ENCODE measurements around the gene ZC3H7B.
A peak's percentile ranks its signal among the peaks of the same experiment; 100 is the strongest.

ZC3H7B gene

GRCh38 chr22:41356430-41357028 lies 55.2 kb downstream of the ZC3H7B start:
- DNase-seq = no peak

DNA sequence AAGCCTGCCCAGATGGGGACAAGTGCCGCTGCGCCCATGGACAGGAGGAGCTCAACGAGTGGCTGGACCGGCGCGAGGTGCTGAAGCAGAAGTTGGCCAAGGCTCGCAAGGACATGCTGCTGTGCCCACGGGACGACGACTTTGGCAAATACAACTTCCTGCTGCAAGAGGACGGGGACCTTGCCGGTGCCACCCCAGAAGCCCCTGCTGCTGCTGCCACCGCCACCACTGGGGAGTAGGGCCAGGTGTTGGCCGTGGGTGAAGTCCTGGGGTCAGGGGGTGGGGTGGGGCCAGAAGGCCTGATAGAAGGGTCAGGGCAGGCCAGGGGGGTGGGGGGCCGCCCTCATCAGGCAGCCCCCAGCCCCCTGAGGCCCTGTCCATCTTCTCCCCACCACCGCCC lies 55.9 kb downstream of the ZC3H7B start:
- DNase-seq = no peak

GRCh38 chr22:41358927-41359326 lies 57.6 kb downstream of the ZC3H7B start:
- no peak for DNase-seq

- DNase-seq = no peak
Measured at GRCh38 chr22:41359376-41359775, 58.1 kb downstream of the ZC3H7B start.

- DNase-seq = no peak
Measured at GRCh38 chr22:41360126-41360525, 58.8 kb downstream of the ZC3H7B start.

- DNase-seq = no peak
Measured at GRCh38 chr22:41361716-41362310, 60.5 kb downstream of the ZC3H7B start.

- no peak for DNase-seq
Measured at GRCh38 chr22:41362615-41363014, 61.3 kb downstream of the ZC3H7B start.

- no peak for DNase-seq
Measured at GRCh38 chr22:41364233-41364632, 62.9 kb downstream of the ZC3H7B start.

DNA sequence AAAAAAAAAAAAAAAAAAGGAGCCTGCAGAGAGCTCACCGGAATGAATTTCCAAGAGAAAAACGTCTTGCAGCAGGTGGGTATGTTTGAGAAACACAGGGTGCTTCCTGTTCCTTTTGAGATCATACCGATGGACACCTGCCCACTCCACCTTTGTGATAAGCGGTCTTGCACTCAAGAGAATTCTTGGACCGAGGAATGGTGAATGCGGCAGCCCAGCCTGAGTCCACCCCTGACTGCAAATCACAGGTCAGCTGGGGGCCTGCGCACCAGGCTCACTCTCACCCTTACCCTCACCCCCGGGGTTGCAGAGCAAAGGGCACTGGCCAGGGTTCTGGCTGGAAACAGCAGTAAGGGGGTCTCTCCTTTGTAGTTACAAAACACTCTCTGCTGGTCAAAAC lies 63.6 kb downstream of the ZC3H7B start:
- DNase-seq = no peak

DNA sequence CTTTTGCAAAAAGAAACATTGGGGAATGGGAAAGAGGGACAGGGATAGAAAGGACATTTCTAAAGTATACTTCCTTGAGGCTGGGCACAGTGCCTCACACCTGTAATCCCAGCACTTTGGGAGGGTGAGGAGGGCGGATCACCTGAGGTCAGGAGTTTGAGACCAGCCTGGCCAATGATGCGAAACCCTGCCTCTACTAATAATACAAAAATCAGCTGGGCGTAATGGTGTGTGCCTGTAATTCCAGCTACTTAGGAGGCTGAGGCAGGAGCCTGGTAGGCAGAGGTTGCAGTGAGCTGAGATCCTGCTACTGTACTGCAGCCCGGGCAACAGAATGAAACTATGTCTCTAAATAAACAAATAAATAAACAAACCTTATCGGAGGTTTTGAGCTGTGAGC lies 64.1 kb downstream of the ZC3H7B start:
- no peak for DNase-seq

- DNase-seq = no peak
Measured at GRCh38 chr22:41366323-41367029, 65.2 kb downstream of the ZC3H7B start.

GRCh38 chr22:41367039-41367679 lies 65.8 kb downstream of the ZC3H7B start:
- peak; percentile 12 to 30 for DNase-seq

DNA sequence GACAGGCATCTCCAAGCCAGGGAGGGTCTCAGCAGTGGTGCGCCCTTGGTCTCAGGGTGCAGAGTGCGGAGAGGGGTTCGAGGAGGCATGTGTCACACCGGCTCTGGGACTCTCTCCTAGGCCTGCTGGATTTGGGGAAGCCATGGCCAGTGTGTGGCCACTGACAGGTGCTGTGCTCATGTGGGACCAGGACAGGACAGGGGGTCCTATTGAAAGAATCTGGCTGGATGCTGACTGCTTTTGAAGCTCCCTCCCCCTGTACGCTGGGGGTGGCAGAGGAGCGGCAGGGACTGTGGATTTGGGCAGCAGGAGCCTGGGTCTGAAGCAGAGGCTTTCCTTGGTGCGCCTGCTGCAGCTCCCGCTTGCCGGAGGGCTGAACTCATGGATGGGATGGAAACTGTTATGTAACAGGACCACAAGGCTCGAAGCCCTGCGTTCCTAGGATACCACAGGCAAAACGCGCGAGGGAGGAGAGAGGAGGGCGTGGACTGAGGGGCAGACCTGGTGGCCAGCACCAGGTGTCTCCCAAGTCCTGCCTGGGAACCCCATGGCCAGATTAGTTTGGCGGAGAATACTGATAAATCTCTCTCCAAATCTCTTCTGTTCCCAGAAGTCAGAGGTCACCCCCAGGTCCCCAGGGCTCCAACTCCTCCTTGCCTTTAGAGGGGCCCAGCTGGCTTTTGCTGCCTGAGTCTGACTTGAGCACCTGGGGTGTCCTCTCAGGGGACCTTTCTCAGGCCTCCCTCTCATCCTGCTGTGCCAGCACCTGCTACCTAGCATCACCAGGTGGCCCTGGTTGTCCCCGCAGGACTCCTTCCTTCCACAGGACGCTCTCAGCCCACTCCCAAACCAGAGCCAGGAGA lies 66.6 kb downstream of the ZC3H7B start:
- DNase-seq = no peak

DNA sequence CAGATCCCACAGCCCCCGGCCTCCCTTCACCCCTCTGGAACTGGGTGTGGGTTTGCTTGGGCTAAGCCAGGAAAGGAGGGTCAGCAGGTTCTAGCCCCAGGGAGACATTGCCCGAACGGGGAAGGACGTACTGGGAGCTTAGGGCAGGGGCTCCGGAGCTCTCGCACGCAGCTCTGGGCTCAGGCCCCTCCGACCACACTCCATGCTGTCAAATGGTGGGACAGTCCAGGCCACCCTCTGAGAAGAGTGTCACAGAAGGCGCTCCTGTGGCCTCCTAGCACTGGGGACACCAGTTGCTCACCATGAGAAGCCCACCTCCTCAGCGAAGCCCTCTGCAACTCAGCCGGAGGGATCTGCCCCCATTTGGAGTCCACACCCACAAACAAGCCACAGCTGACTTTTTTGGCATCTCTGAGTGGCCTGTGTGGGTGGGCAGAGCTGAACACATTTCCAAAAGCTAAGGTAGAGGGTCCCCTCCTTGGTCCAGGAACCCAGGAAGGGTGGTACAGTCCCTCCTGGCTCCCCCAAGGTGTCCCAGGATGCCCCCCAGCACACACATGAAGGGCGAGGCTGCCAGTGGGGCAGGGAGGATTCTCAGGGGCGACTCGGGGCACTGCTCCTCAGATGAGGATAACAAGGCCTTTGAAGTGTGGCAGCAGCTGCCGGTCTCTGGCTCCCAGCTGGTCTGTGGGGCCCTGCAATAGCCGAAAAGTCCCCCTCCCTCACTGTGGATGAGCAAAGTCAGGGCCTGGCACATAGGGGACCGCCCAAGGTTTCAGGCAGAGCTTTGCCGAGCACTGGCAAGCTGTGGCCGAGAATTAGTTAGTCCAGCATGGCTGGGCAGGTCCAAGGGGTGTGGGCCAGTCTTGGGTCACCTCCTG lies 67.5 kb downstream of the ZC3H7B start:
- DNase-seq = no peak

GRCh38 chr22:41369424-41369745 lies 68.1 kb downstream of the ZC3H7B start:
- no peak for DNase-seq

- DNase-seq = no peak
Measured at GRCh38 chr22:41369837-41370236, 68.5 kb downstream of the ZC3H7B start.

DNA sequence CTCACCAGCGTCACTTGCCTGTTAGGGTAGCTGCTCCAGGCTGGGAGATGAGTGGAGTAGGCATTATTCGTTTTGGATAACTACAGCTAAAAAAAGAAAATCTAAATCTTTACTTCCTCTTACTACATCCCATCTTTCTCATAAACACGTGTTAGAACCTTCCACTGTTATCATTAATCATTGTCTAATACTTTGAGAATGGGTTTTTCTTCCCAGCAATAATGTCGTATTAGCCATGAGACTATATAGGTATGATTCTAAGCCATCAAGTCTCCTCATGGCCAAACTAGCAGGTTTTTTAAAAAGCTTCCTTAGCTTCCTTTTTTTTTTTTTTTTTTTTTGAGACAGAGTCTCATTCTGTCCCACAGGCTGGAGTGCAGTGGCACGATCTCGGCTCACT lies 76.5 kb downstream of the ZC3H7B start:
- no peak for DNase-seq

- DNase-seq = no peak
Measured at GRCh38 chr22:41380993-41381328, 79.6 kb downstream of the ZC3H7B start.

DNA sequence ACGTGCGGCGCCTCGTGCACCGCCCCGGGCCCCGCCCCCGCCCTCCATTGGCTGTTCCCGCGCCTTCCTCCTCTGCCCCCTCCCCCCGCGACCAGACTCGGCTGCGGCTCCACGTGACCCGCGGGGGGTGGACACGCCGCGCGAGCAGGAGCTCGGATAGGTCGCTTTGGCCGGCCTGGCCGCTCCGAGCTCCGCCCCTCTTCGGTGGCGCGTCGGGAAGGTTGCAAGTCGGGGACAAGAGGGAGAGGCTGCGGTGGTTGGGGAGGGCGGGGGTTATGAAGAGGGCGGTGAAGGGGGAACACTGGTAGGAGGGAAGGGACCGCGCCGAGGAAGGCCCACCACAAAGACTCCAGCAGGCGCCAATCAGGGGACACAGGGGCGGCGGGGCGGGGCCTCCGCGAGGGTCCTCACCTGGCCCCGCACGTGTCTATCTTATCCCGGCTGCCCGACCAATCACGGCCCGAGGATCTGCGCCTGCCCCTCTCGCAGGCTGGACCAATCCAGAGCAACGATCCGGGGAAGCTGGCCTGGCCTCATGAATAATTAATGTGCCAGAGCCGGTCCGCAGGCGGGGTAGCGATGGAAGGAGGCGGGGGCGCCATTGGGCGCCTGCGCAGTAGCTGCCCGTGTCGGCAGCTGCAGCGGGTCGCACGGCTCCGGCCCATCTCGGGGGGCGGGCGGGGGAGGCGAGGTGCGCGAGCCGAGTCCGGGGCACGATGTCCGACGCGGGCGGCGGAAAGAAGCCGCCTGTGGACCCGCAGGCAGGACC lies 80.2 kb downstream of the ZC3H7B start, which contains the start of gene TEF:
TEF (plus strand) TSS at position 614 of the 769 bp plus-strand sequence; CDS start at position 717, 103 bp downstream.
- DNase-seq = peak; percentile 99

GRCh38 chr22:41382098-41382578 lies 80.8 kb downstream of the ZC3H7B start:
- DNase-seq = peak; percentile 45 to 68

- no peak for DNase-seq
Measured at GRCh38 chr22:41382610-41383009, 81.3 kb downstream of the ZC3H7B start.
